ENCODE measurements around the gene ELK4.

The ELK4 gene

GRCh38 chr1:205630651-205631009, 1.2 kb downstream of the ELK4 start:
- H3K27me3 ChIP-seq (ENCODE audit: control insufficient read depth in 1 of 2, insufficient read depth in 2 of 2, low read length in 2 of 2) = no peaks in the 10 kb centered on the region
- H3K9me3 ChIP-seq (ENCODE audit: control insufficient read depth in 1 of 2, low read length in 2 of 2) = no peaks in the 10 kb centered on the region
- H3K4me3 ChIP-seq (ENCODE audit: low read depth in 1 of 2, low read length in 2 of 2) = peak overlapping the region; percentile 79 to 87
- H3K9ac ChIP-seq (ENCODE audit: low read depth in 1 of 2, low read length in 2 of 2) = peak overlapping the region; percentile 73 to 74
- H3K4me1 ChIP-seq (ENCODE audit: control insufficient read depth in 1 of 2, insufficient read depth in 2 of 2, low read length in 2 of 2) = peaks cover 18 to 19% of the 10 kb centered on the region in 2 donors
- no peaks in the 10 kb centered on the region for H3K36me3 ChIP-seq (ENCODE audit: control insufficient read depth in 1 of 2, insufficient read depth in 2 of 2, low read length in 2 of 2)
- H3K27ac ChIP-seq (ENCODE audit: low read depth, low read length) = peak overlapping the region; percentile 98

GRCh38 chr1:205630241-205630640, 1.6 kb downstream of the ELK4 start:
- Histone ChIP-seq H3K4me1 (ENCODE audit: control insufficient read depth in 1 of 2, insufficient read depth in 2 of 2, low read length in 2 of 2) (peaks cover 18 to 19% of the 10 kb centered on the region in 2 donors), H3K9ac (ENCODE audit: low read depth in 1 of 2, low read length in 2 of 2) (peak overlapping the region; percentile 73 to 74), H3K9me3 (ENCODE audit: control insufficient read depth in 1 of 2, low read length in 2 of 2) (no peaks in the 10 kb centered on the region), H3K27ac (ENCODE audit: low read depth, low read length) (peak overlapping the region; percentile 98), H3K36me3 (ENCODE audit: control insufficient read depth in 1 of 2, insufficient read depth in 2 of 2, low read length in 2 of 2) (no peaks in the 10 kb centered on the region), H3K4me3 (ENCODE audit: low read depth in 1 of 2, low read length in 2 of 2) (peak overlapping the region; percentile 79 to 87), H3K27me3 (ENCODE audit: control insufficient read depth in 1 of 2, insufficient read depth in 2 of 2, low read length in 2 of 2) (no peaks in the 10 kb centered on the region)

- Histone ChIP-seq H3K4me3 (ENCODE audit: low read depth in 1 of 2, low read length in 2 of 2) (peak overlapping the region; percentile 32 to 79), H3K27me3 (ENCODE audit: control insufficient read depth in 1 of 2, insufficient read depth in 2 of 2, low read length in 2 of 2) (no peaks in the 10 kb centered on the region), H3K9me3 (ENCODE audit: control insufficient read depth in 1 of 2, low read length in 2 of 2) (no peaks in the 10 kb centered on the region), H3K4me1 (ENCODE audit: control insufficient read depth in 1 of 2, insufficient read depth in 2 of 2, low read length in 2 of 2) (peaks cover 18 to 19% of the 10 kb centered on the region in 2 donors), H3K9ac (ENCODE audit: low read depth in 1 of 2, low read length in 2 of 2) (peak overlapping the region in 1 of 2 donors; percentile 74), H3K27ac (ENCODE audit: low read depth, low read length) (no peak overlapping the region), H3K36me3 (ENCODE audit: control insufficient read depth in 1 of 2, insufficient read depth in 2 of 2, low read length in 2 of 2) (no peaks in the 10 kb centered on the region)
Measured at GRCh38 chr1:205629751-205630150, 2.1 kb downstream of the ELK4 start.

GRCh38 chr1:205627956-205628355, 3.9 kb downstream of the ELK4 start:
- H3K9ac ChIP-seq (ENCODE audit: low read depth in 1 of 2, low read length in 2 of 2) = no peak overlapping the region
- peaks cover 4 to 8% of the 10 kb centered on the region in 2 donors for H3K36me3 ChIP-seq (ENCODE audit: control insufficient read depth in 1 of 2, insufficient read depth in 2 of 2, low read length in 2 of 2)
- H3K27ac ChIP-seq (ENCODE audit: low read depth, low read length) = no peak overlapping the region
- no peaks in the 10 kb centered on the region for H3K27me3 ChIP-seq (ENCODE audit: control insufficient read depth in 1 of 2, insufficient read depth in 2 of 2, low read length in 2 of 2)
- peaks cover 17 to 19% of the 10 kb centered on the region in 2 donors for H3K4me1 ChIP-seq (ENCODE audit: control insufficient read depth in 1 of 2, insufficient read depth in 2 of 2, low read length in 2 of 2)
- H3K9me3 ChIP-seq (ENCODE audit: control insufficient read depth in 1 of 2, low read length in 2 of 2) = no peaks in the 10 kb centered on the region
- no peak overlapping the region for H3K4me3 ChIP-seq (ENCODE audit: low read depth in 1 of 2, low read length in 2 of 2)

- no peak overlapping the region for H3K27ac ChIP-seq (ENCODE audit: low read depth, low read length)
- H3K4me1 ChIP-seq (ENCODE audit: control insufficient read depth in 1 of 2, insufficient read depth in 2 of 2, low read length in 2 of 2) = peaks cover 10 to 19% of the 10 kb centered on the region in 2 donors
- H3K9ac ChIP-seq (ENCODE audit: low read depth in 1 of 2, low read length in 2 of 2) = no peak overlapping the region
- H3K36me3 ChIP-seq (ENCODE audit: control insufficient read depth in 1 of 2, insufficient read depth in 2 of 2, low read length in 2 of 2) = peaks cover 8 to 19% of the 10 kb centered on the region in 2 donors
- H3K9me3 ChIP-seq (ENCODE audit: control insufficient read depth in 1 of 2, low read length in 2 of 2) = no peaks in the 10 kb centered on the region
- no peaks in the 10 kb centered on the region for H3K27me3 ChIP-seq (ENCODE audit: control insufficient read depth in 1 of 2, insufficient read depth in 2 of 2, low read length in 2 of 2)
- no peak overlapping the region for H3K4me3 ChIP-seq (ENCODE audit: low read depth in 1 of 2, low read length in 2 of 2)
Measured at GRCh38 chr1:205626216-205626615, 5.6 kb downstream of the ELK4 start.

GRCh38 chr1:205623646-205624045, 8.2 kb downstream of the ELK4 start:
- Histone ChIP-seq H3K27ac (ENCODE audit: low read depth, low read length) (no peak overlapping the region), H3K4me1 (ENCODE audit: control insufficient read depth in 1 of 2, insufficient read depth in 2 of 2, low read length in 2 of 2) (peaks cover 3 to 4% of the 10 kb centered on the region in 2 donors), H3K27me3 (ENCODE audit: control insufficient read depth in 1 of 2, insufficient read depth in 2 of 2, low read length in 2 of 2) (no peaks in the 10 kb centered on the region), H3K9ac (ENCODE audit: low read depth in 1 of 2, low read length in 2 of 2) (no peak overlapping the region), H3K9me3 (ENCODE audit: control insufficient read depth in 1 of 2, low read length in 2 of 2) (no peaks in the 10 kb centered on the region), H3K4me3 (ENCODE audit: low read depth in 1 of 2, low read length in 2 of 2) (no peak overlapping the region), H3K36me3 (ENCODE audit: control insufficient read depth in 1 of 2, insufficient read depth in 2 of 2, low read length in 2 of 2) (peaks cover 19 to 40% of the 10 kb centered on the region in 2 donors)

GRCh38 chr1:205620269-205620668, 11.5 kb downstream of the ELK4 start:
- Histone ChIP-seq H3K27me3 (ENCODE audit: control insufficient read depth in 1 of 2, insufficient read depth in 2 of 2, low read length in 2 of 2) (no peaks in the 10 kb centered on the region), H3K36me3 (ENCODE audit: control insufficient read depth in 1 of 2, insufficient read depth in 2 of 2, low read length in 2 of 2) (peaks cover 33 to 65% of the 10 kb centered on the region in 2 donors), H3K4me3 (ENCODE audit: low read depth in 1 of 2, low read length in 2 of 2) (no peak overlapping the region), H3K9ac (ENCODE audit: low read depth in 1 of 2, low read length in 2 of 2) (no peak overlapping the region), H3K9me3 (ENCODE audit: control insufficient read depth in 1 of 2, low read length in 2 of 2) (no peaks in the 10 kb centered on the region), H3K27ac (ENCODE audit: low read depth, low read length) (no peak overlapping the region), H3K4me1 (ENCODE audit: control insufficient read depth in 1 of 2, insufficient read depth in 2 of 2, low read length in 2 of 2) (no peaks in the 10 kb centered on the region)

- Histone ChIP-seq H3K27me3 (ENCODE audit: control insufficient read depth in 1 of 2, insufficient read depth in 2 of 2, low read length in 2 of 2) (no peaks in the 10 kb centered on the region), H3K27ac (ENCODE audit: low read depth, low read length) (no peak overlapping the region), H3K4me3 (ENCODE audit: low read depth in 1 of 2, low read length in 2 of 2) (no peak overlapping the region), H3K4me1 (ENCODE audit: control insufficient read depth in 1 of 2, insufficient read depth in 2 of 2, low read length in 2 of 2) (no peaks in the 10 kb centered on the region), H3K9me3 (ENCODE audit: control insufficient read depth in 1 of 2, low read length in 2 of 2) (no peaks in the 10 kb centered on the region), H3K36me3 (ENCODE audit: control insufficient read depth in 1 of 2, insufficient read depth in 2 of 2, low read length in 2 of 2) (peaks cover 34 to 71% of the 10 kb centered on the region in 2 donors), H3K9ac (ENCODE audit: low read depth in 1 of 2, low read length in 2 of 2) (no peak overlapping the region)
Measured at GRCh38 chr1:205619376-205619775, 12.4 kb downstream of the ELK4 start.

- Histone ChIP-seq H3K9me3 (ENCODE audit: control insufficient read depth in 1 of 2, low read length in 2 of 2) (no peaks in the 10 kb centered on the region), H3K36me3 (ENCODE audit: control insufficient read depth in 1 of 2, insufficient read depth in 2 of 2, low read length in 2 of 2) (peaks cover 33 to 70% of the 10 kb centered on the region in 2 donors), H3K27me3 (ENCODE audit: control insufficient read depth in 1 of 2, insufficient read depth in 2 of 2, low read length in 2 of 2) (no peaks in the 10 kb centered on the region), H3K4me3 (ENCODE audit: low read depth in 1 of 2, low read length in 2 of 2) (no peak overlapping the region), H3K9ac (ENCODE audit: low read depth in 1 of 2, low read length in 2 of 2) (no peak overlapping the region), H3K4me1 (ENCODE audit: control insufficient read depth in 1 of 2, insufficient read depth in 2 of 2, low read length in 2 of 2) (no peaks in the 10 kb centered on the region), H3K27ac (ENCODE audit: low read depth, low read length) (no peak overlapping the region)
Measured at GRCh38 chr1:205616563-205617293, 15.1 kb downstream of the ELK4 start.

- Histone ChIP-seq H3K9ac (ENCODE audit: low read depth in 1 of 2, low read length in 2 of 2) (no peak overlapping the region), H3K36me3 (ENCODE audit: control insufficient read depth in 1 of 2, insufficient read depth in 2 of 2, low read length in 2 of 2) (peaks cover 33 to 68% of the 10 kb centered on the region in 2 donors), H3K27me3 (ENCODE audit: control insufficient read depth in 1 of 2, insufficient read depth in 2 of 2, low read length in 2 of 2) (no peaks in the 10 kb centered on the region), H3K4me3 (ENCODE audit: low read depth in 1 of 2, low read length in 2 of 2) (no peak overlapping the region), H3K27ac (ENCODE audit: low read depth, low read length) (no peak overlapping the region), H3K4me1 (ENCODE audit: control insufficient read depth in 1 of 2, insufficient read depth in 2 of 2, low read length in 2 of 2) (no peaks in the 10 kb centered on the region), H3K9me3 (ENCODE audit: control insufficient read depth in 1 of 2, low read length in 2 of 2) (no peaks in the 10 kb centered on the region)
Measured at GRCh38 chr1:205615789-205616188, 16.0 kb downstream of the ELK4 start.
